ENCODE results near the gene MEOX2.

DNA sequence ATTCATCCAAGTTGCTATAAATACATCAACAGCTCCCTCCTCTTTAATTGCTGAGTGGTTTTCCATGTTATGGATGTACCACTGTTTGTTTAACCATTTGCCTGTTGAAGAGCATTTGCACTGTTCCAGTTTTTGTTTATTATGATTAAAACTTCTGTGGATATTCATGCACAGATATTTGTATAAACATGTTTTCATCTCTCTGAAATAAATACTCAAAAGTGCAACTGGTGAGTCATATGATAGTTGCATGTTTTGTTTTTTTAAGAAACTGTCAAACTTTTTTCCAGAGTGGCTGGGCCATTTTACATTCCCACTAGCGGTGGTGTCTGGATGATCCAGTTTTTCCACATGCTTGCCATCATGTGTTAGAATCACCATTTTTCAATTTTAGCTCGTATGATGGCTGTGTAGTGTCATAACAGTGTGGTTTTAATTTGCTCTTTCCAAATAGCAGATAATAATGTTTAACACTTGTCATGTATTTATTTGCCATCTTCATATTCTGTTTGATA, 33.6 kb downstream of the MEOX2 start:
- TF ChIP-seq, protein P1, sequence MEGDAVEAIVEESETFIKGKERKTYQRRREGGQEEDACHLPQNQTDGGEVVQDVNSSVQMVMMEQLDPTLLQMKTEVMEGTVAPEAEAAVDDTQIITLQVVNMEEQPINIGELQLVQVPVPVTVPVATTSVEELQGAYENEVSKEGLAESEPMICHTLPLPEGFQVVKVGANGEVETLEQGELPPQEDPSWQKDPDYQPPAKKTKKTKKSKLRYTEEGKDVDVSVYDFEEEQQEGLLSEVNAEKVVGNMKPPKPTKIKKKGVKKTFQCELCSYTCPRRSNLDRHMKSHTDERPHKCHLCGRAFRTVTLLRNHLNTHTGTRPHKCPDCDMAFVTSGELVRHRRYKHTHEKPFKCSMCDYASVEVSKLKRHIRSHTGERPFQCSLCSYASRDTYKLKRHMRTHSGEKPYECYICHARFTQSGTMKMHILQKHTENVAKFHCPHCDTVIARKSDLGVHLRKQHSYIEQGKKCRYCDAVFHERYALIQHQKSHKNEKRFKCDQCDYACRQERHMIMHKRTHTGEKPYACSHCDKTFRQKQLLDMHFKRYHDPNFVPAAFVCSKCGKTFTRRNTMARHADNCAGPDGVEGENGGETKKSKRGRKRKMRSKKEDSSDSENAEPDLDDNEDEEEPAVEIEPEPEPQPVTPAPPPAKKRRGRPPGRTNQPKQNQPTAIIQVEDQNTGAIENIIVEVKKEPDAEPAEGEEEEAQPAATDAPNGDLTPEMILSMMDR (IDR thresholded peaks at IDR 0.05), result no peak
- no peak for TF ChIP-seq POLR2A (IDR thresholded peaks at IDR 0.05)

Data from Peyer's patch (tissue), 4 donors.